Body of pancreas (tissue), 4 donors: Measurements from ENCODE around the gene RPRD1A. TPM values are rescaled to one million over a fixed set of nuclear protein-coding genes. Genes with fewer than 3 reads are reported as not detected.
"Not testable (repeated sequence)": the region's sequence is repeated elsewhere in the genome, so short reads cannot be mapped to it uniquely, and the experiment has no call there.

Source experiments
- ATAC-seq: fragments of 150-250 bp; one replicate; pipeline ENCODE4 v1.9.1; 2016
- DNase-seq, 4 donors: peaks; one replicate each; pipeline ENCODE4 v3.0.0-alpha.2; 2019
- H3K27ac ChIP-seq, 4 donors: fragments of 200-600 bp; sonication (generic); 1 replicate in 3 of 4; 2 replicates in 1 of 4; pipeline versions ENCODE4 v1.5.1 to v1.6.1; 2016 to 2019; ENCODE audit warnings: mild to moderate bottlenecking in 1 of 4, mixed read lengths in 1 of 4, moderate library complexity in 1 of 4
- H3K27me3 ChIP-seq, 2 donors: fragments of 200-600 bp; sonication (generic); one replicate each; pipeline ENCODE4 v1.6.0; 2016; ENCODE audit warnings: mild to moderate bottlenecking in 1 of 2
- H3K36me3 ChIP-seq, 2 donors: fragments of 200-600 bp; sonication (generic); replicated peaks in 1 of 2; 2 replicates each; pipeline ENCODE4 v1.5.1; 2016; ENCODE audit warnings: low read depth in 2 of 2; ENCODE audit not compliant: insufficient read depth in 1 of 2
- H3K4me1 ChIP-seq: fragments of 200-600 bp; sonication (generic); one replicate; pipeline ENCODE4 v1.6.0; 2016
- H3K4me3 ChIP-seq, 2 donors: fragments of 200-600 bp; sonication (generic); 1 replicate in 1 of 2; 2 replicates in 1 of 2; pipeline ENCODE4 v1.5.1; 2016 to 2019
- H3K9me3 ChIP-seq, 3 donors: fragments of 200-600 bp; sonication (generic); 1 replicate in 2 of 3; 2 replicates in 1 of 3; pipeline ENCODE4 v1.5.1; 2016
- POLR2A ChIP-seq, 3 donors: fragments of 450-650 bp; IDR thresholded peaks; one replicate each; pipeline ENCODE4 v1.6.1; 2016; ENCODE audit warnings: antibody characterized with exemption in 3 of 3, mild to moderate bottlenecking in 2 of 3
- WGBS, 2 donors: methylation state at CpG; one replicate each; pipeline ENCODE4 v1.1.5; 2017; 5-methylcytosine and 5-hydroxymethylcytosine counted together
- intact Hi-C: fragments of 100-400 bp; cut with DNase I; formaldehyde crosslinking; loops from one replicate; pipeline ENCODE4 v1.15.1; 2023
- total RNA-seq, 2 donors: library from RNA; depleted of rRNA; stranded (reverse); fragments of >200 nt; gene quantifications; one replicate each; pipeline ENCODE4 v1.1.0, GENCODE V29; 2016
- TF ChIP-seq, protein P1 (sequence below), 7 experiments: fragments of 450-650 bp in 4 of 7; fragments of 200-600 bp in 3 of 7; sonication (generic) in 3 of 7; IDR thresholded peaks; one replicate each; pipeline ENCODE4 v1.5.1; 2016 to 2019; ENCODE audit warnings: antibody characterized with exemption in 7 of 7

The RPRD1A gene
- total RNA-seq, 2 donors from 2014 or later: 36.3 to 66.6 TPM

DNA sequence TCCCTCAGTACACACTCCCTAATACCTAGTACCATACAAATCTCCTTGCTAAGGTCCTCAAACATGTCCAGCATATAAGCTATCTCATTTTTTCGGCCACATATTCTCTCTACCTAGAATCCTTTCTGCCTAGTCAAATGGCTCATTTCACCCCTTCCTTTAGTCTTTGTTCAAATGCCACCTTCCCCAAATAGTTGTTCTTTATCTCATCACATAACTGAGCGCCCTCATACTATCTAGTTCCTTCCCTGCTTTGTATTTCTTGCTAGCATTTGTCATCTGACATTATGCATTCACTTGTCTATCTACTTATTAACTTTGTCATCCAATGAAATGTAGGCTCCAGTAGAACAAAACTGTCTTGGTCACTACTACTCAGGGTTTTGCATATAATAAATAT lies 35.5 kb downstream of the RPRD1A start:
- Histone ChIP-seq H3K27ac (no peak overlapping the region), H3K36me3 (no peaks in the 10 kb centered on the region), H3K9me3 (no peaks in the 10 kb centered on the region), H3K4me1 (peaks cover 29% of the 10 kb centered on the region), H3K4me3 (no peak overlapping the region), H3K27me3 (no peaks in the 10 kb centered on the region)
- WGBS, 2 donors: 85 to 96% methylated on average over 2 of the region's 2 CpGs
- ATAC-seq (no peak), DNase-seq (no peak)
- TF ChIP-seq, protein P1, sequence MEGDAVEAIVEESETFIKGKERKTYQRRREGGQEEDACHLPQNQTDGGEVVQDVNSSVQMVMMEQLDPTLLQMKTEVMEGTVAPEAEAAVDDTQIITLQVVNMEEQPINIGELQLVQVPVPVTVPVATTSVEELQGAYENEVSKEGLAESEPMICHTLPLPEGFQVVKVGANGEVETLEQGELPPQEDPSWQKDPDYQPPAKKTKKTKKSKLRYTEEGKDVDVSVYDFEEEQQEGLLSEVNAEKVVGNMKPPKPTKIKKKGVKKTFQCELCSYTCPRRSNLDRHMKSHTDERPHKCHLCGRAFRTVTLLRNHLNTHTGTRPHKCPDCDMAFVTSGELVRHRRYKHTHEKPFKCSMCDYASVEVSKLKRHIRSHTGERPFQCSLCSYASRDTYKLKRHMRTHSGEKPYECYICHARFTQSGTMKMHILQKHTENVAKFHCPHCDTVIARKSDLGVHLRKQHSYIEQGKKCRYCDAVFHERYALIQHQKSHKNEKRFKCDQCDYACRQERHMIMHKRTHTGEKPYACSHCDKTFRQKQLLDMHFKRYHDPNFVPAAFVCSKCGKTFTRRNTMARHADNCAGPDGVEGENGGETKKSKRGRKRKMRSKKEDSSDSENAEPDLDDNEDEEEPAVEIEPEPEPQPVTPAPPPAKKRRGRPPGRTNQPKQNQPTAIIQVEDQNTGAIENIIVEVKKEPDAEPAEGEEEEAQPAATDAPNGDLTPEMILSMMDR (IDR thresholded peaks at IDR 0.05): no peak
- no peak for TF ChIP-seq POLR2A (IDR thresholded peaks at IDR 0.05)
- intact Hi-C loops: no loop called here

DNA sequence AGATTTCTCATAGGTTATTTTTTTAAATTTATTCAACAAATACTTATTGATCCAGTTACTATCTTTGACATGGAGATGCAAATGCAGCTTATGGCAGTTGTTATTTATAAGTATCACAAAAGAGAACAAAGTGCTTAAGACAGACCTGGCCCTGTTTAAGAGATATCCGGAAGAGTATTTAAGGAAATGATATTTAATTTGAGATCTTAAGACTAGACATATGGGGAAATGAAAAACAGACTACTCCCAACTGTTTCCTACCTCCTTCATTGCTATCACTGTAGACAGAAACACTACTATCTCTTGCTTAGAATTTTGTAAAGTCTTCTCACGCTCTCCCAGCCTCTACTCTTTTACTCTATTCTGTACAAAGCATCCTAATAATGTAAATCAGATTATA lies 36.0 kb downstream of the RPRD1A start:
- no peak for ATAC-seq
- Histone ChIP-seq H3K4me3 (no peak overlapping the region), H3K27ac (no peak overlapping the region), H3K9me3 (no peaks in the 10 kb centered on the region), H3K4me1 (peaks cover 29% of the 10 kb centered on the region), H3K36me3 (no peaks in the 10 kb centered on the region), H3K27me3 (no peaks in the 10 kb centered on the region)
- intact Hi-C loops: no loop called here
- TF ChIP-seq, protein P1 (IDR thresholded peaks at IDR 0.05): no peak
- TF ChIP-seq POLR2A (IDR thresholded peaks at IDR 0.05): no peak
- no peak for DNase-seq
- WGBS, 2 donors: 79 to 97% methylated on average over 2 of the region's 2 CpGs

DNA sequence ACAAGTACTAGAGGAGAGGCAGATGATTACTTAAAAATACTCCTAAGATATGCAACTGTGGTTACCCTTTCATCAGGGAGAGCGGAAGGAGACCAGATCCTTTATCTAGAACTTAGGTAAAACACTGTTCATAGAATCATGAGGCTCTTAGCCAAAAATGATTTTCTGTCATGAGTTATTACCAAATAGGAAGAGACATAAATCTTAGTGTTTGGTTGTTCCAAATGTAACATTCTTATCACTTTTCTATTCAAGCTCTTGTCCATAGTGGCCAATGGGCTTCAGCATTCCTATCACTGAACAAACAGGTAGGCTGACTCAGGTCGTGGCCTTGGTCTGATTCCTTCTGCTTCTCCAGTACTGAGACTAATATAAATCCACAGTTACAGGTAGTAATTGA lies 38.5 kb downstream of the RPRD1A start:
- peak; percentile 98 for ATAC-seq
- TF ChIP-seq, protein P1 (IDR thresholded peaks at IDR 0.05): no peak
- no peak for TF ChIP-seq POLR2A (IDR thresholded peaks at IDR 0.05)
- Histone ChIP-seq H3K36me3 (no peaks in the 10 kb centered on the region), H3K27ac (peak overlapping the region in 3 of 4 donors; percentile 24 to 76 (median 52)), H3K27me3 (no peaks in the 10 kb centered on the region), H3K9me3 (no peaks in the 10 kb centered on the region), H3K4me1 (peaks cover 28% of the 10 kb centered on the region), H3K4me3 (no peak overlapping the region)
- WGBS, 2 donors: 19 to 26% methylated on average over 2 of the region's 2 CpGs
- DNase-seq: peak; percentile 57 to 81 (median 64)
- intact Hi-C loops: no loop called here

DNA sequence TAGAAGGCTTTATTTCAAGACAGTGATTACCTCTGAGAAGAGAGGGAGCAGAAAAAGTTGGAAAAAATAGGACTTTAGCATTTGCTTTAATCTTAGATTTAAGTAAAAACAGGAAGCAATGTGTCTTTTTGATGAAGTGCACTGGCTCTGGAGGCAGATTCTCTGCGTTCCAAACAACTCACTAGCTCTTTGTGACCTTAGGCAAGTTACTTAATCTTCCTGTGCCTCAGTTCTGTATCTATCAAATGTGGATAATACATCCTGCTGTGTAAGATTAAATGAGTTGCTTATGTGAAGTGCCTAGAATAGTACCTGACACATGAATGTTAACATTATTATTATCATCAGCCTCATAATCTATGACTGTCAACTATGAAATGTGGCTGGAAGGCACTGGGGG lies 42.3 kb downstream of the RPRD1A start:
- DNase-seq (no peak), ATAC-seq (no peak)
- Histone ChIP-seq H3K27ac (no peak overlapping the region), H3K9me3 (no peaks in the 10 kb centered on the region), H3K4me3 (no peak overlapping the region), H3K4me1 (peaks cover 20% of the 10 kb centered on the region), H3K27me3 (no peaks in the 10 kb centered on the region), H3K36me3 (no peaks in the 10 kb centered on the region)
- intact Hi-C loops: no loop called here
- no peak for TF ChIP-seq POLR2A (IDR thresholded peaks at IDR 0.05)
- TF ChIP-seq, protein P1 (IDR thresholded peaks at IDR 0.05): no peak
- 57 to 61% methylated on average over 1 of the region's 1 CpG for WGBS, 2 donors

DNA sequence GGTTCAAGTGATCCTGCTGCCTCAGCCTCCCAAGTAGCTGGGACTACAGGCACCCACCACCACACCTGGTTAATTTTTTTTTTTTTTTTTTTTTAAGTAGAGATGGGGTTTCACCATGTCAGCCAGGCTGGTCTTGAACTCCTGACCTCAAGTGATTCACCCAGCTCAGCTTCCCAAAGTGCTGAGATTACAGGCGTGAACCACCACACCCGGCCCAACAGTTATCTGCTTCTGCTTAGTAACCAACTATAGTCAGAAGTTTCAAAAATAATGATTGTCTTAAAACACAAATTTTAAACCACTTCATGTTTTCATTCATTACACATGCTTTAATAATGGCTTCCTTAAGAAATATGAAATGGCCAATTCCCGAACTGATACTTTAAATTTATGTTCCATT lies 43.1 kb downstream of the RPRD1A start:
- H3K27ac ChIP-seq, DNase-seq, H3K36me3 ChIP-seq, ATAC-seq, H3K9me3 ChIP-seq, H3K27me3 ChIP-seq, intact Hi-C loops, H3K4me3 ChIP-seq: not testable (repeated sequence)
- peaks cover 12% of the 10 kb centered on the region for H3K4me1 ChIP-seq
- 90 to 97% methylated on average over 3 of the region's 3 CpGs for WGBS, 2 donors
